Islet precursor cell (in vitro differentiated cells): ENCODE data around the gene MAP3K20.
"Not testable (repeated sequence)": the region's sequence is repeated elsewhere in the genome, so short reads cannot be mapped to it uniquely, and the experiment has no call there.

Experiments
- DNase-seq: peaks from one replicate; pipeline ENCODE4 v3.0.0-alpha.2; 2018

MAP3K20 gene

DNA sequence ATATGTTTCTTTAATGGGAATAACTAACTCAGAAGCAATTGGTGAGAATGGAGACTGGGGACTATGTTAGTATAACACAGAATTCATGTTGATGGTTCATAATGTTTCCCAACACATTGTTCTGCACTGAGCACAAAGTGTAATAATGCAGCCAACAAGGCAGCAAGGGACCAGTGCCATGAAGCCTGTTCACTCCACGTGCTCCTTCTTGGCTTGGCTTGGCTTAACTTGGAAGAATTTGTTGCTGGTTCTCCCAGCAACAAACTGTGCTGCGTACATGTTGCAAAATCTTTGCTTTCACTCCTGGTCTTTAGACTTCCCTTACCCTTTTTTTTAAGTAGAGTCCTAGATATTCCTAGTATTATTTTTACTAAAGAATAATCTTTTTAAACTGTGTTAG is 129.7 kb downstream of the MAP3K20 start:
- DNase-seq, result no peak

DNA sequence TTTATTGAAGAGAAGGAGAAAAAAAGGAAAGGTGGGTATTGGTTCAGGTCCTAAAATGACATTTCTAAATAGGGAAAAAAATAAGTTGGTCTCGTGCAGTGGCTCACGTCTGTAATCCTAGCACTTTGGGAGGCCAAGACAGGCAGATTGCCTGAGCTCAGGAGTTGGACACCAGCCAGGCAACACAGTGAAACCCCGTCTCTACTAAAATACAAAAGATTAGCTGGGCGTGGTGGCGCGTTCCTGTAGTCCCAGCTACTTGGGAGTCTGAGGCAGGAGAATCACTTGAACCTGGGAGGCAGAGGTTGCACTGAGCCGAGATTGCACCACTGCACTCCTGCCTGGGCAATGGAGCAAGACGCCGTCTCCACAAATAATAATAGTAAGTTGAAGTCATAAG is 131.5 kb downstream of the MAP3K20 start:
- not testable (repeated sequence) for DNase-seq

GRCh38 chr2:173210270-173211196 is 134.9 kb downstream of the MAP3K20 start:
- DNase-seq, result peak; percentile 71

GRCh38 chr2:173213181-173213580 is 137.5 kb downstream of the MAP3K20 start:
- DNase-seq, result no peak

GRCh38 chr2:173214213-173214612 is 138.6 kb downstream of the MAP3K20 start:
- DNase-seq, result no peak

DNA sequence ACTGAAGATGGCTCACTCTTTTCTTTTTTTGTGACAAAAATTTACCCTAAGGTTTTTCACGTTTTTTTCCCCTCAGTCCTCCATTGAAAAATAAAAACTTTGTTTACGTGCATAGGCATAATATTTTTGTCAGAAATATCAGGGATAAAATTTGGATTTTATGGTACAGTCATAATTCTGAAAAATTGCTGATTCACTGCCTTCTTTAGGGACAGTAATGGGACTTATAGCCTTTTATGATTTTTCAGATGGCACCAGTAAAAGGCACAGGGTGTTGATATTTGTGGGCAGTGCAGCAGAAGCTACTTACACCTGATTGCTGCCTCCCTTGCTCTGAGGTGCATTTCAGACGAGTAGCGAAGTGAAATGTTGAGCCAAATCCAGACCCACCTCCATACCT is 139.7 kb downstream of the MAP3K20 start:
- DNase-seq, result no peak

DNA sequence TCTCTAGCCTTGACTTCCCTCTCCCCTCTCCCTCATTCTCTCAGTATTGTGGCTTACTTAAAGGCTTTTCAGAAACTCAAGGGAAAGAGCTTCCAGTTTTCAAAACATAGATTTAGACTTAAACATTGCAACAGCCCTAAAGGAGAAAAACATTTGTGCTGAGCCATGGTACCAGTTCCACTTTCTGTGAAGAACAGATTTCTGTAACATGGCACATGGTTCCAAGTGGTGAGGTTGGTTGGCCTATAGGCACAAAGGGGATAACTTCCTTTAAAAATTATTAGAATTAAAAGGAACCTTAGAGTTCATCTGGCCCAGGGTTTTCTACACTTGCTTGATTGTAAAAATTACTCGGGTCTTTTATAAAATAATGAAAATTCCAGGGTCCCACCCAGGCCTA is 140.4 kb downstream of the MAP3K20 start:
- no peak for DNase-seq

GRCh38 chr2:173216668-173217067 is 141.0 kb downstream of the MAP3K20 start:
- DNase-seq, result no peak

DNA sequence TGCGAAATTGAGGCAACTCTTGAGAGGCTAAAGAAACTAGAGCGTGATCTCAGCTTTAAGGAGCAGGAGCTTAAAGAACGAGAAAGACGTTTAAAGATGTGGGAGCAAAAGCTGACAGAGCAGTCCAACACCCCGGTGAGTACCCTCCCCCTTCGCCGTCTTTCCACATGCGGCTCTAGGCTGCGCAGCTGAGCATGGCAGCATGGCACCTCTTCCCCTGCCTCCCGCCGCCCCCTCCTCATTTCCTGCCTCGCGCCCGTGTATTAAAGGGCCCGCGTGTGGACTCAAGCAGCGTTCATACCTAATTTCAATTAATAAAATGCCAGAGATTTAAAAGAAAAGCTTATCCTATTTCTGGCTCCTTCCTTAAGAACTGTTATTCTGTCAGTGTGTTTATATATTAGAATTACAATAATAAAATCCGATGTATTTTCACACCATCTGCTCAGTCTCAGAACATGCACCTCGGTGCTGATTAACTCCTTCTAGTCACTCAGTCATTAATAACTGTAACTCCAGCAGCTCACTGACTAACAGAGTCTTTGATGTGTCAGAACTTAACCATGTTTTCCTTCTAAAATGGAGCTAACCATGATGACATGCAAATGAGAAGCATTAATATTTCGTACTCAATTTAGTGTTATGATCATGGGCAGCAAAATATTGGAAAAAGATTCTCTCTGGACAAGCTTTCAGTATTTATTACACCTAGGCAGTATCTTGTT is 141.6 kb downstream of the MAP3K20 start:
- DNase-seq, result no peak

DNA sequence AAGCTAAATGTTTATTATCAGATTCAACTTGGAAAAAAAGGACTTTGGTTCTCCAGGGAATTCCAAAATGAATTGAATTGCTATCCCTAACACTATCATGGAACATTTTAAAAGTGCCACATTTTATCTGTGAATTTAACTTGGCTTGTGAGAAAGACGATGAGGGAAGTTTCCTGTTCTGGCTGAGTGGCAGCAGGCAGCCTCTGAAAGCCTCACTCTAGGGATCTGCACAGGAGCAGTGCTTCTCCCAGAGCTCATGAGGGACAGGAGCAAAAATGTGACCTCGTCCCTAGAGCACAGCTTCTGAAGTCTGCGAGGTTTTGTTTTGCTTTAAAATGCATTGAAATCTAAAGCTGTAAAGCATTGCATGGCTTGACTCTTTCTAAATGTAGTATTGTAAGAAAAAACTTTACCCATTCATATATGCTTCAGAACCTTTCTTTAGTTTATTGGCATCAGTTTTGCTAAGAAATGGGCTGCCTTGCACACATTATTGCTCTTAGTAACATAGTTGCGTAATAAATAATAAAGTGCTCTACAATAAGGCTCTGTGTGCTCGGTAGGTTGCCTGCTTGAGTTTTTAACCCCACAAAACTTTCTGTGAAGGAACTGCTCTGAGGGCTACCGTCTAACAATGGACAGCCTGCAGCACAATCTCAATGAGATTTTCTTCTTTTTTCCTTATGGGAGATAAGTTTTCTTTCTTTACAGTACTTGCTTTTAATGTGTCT is 142.8 kb downstream of the MAP3K20 start:
- peak; percentile 58 for DNase-seq

- no peak for DNase-seq
Observed at GRCh38 chr2:173221132-173221695, 145.6 kb downstream of the MAP3K20 start.

- no peak for DNase-seq
Observed at GRCh38 chr2:173221937-173222594, 146.4 kb downstream of the MAP3K20 start.

GRCh38 chr2:173223871-173224270 is 148.2 kb downstream of the MAP3K20 start:
- no peak for DNase-seq

GRCh38 chr2:173226899-173227698 is 151.5 kb downstream of the MAP3K20 start:
- DNase-seq, result no peak

GRCh38 chr2:173229086-173229485 is 153.4 kb downstream of the MAP3K20 start:
- no peak for DNase-seq

- DNase-seq, result no peak
Observed at GRCh38 chr2:173230181-173230580, 154.5 kb downstream of the MAP3K20 start.

GRCh38 chr2:173231042-173231441 is 155.4 kb downstream of the MAP3K20 start:
- no peak for DNase-seq

GRCh38 chr2:173231465-173231864 is 155.8 kb downstream of the MAP3K20 start:
- DNase-seq, result no peak

- DNase-seq, result no peak
Observed at GRCh38 chr2:173232956-173233744, 157.5 kb downstream of the MAP3K20 start.

DNA sequence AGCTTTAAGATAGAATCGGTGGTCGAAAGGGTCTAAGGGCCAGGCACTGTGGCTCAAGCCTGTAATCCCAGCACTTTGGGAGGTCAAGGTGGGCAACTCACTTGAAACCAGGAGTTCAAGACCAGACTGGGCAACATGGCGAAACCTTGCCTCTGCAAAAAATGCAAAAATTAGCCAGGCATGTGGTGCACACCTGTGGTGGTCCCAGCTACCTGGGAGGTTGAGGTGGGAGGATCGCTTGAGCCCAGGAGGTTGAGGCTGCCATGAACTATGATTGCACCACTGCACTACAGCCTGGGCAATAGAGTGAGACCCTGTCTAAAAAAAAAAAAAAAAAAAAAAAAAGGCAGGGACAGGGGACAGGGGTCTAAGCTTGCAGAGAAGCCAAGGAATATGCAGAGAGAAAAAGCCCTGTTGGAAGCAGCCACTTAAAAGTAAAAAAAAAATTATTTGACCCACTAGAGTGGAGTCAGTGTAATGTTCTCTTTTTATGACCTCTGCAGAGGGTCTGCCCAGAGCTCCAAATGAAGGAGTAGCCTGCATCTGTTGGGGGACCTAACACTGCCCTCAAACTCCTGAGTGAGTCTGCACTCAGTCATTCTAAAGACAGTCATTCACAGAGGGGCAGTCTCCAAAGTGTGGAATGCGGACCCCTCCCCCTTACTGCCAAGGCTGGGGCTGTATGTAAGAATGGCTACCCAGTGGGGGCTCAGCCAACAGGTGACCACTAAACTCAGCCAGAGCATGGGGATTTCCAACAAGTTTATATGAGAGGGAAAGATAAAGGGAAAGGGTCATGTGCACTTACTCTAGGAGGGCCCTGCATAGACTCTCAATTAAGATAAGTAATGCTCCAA is 160.5 kb downstream of the MAP3K20 start:
- no peak for DNase-seq
